ENCODE measurements around the gene TBC1D23.
"Not testable (repeated sequence)": the region's sequence is repeated elsewhere in the genome, so short reads cannot be mapped to it uniquely, and the experiment has no call there.

DNA sequence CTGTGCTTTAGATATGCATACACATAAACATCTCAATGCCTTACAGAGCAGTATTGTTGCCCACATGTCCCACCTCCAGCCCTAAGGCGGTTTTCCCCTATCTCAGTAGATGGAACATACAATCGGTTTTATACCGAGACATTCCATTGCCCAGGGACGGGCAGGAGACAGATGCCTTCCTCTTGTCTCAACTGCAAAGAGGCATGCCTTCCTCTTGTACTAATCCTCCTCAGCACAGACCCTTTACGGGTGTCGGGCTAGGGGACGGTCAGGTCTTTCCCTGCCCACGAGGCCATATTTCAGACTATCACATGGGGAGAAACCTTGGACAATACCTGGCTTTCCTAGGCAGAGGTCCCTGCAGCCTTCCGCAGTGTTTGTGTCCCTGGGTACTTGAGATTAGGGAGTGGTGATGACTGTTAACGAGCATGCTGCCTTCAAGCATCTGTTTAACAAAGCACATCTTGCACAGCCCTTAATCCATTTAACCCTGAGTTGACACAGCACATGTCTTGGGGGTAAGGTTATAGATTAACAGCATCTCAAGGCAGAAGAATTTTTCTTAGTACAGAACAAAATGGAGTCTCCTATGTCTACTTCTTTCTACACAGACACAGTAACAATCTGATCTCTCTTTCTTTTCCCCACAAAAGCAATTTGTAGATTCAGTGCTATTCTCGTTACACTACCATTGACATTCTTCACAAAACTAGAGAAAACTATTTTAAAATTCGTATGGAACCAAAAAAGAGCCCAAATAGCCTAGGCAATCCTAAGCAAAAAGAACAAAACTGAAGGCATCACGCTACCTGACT is 12.2 kb downstream of the TBC1D23 start:
- TF ChIP-seq CTCF (IDR thresholded peaks at IDR 0.05; ENCODE audit: low read depth, low read length, missing input control); SP1 (IDR thresholded peaks at IDR 0.05); ZBTB33 (IDR thresholded peaks at IDR 0.05); HNF4A (conservative IDR thresholded peaks at IDR 0.05); REST (IDR thresholded peaks at IDR 0.05); YY1 (IDR thresholded peaks at IDR 0.05); FOXA1 (IDR thresholded peaks at IDR 0.05); TAF1 (conservative IDR thresholded peaks at IDR 0.05); RAD21 (IDR thresholded peaks at IDR 0.05); GABPA (IDR thresholded peaks at IDR 0.05 in 1 of 2, conservative IDR thresholded peaks at IDR 0.05 in 1 of 2); JUND (IDR thresholded peaks at IDR 0.05): not testable (repeated sequence)
- TF ChIP-seq, protein P1, sequence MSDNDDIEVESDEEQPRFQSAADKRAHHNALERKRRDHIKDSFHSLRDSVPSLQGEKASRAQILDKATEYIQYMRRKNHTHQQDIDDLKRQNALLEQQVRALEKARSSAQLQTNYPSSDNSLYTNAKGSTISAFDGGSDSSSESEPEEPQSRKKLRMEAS (IDR thresholded peaks at IDR 0.05) = not testable (repeated sequence)
- TF ChIP-seq, protein P2, sequence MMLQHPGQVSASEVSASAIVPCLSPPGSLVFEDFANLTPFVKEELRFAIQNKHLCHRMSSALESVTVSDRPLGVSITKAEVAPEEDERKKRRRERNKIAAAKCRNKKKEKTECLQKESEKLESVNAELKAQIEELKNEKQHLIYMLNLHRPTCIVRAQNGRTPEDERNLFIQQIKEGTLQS (IDR thresholded peaks at IDR 0.05) = not testable (repeated sequence)

All from liver (tissue), 3 donors.